ENCODE results near the gene KRTAP5-4. TPM values are rescaled to one million over a fixed set of nuclear protein-coding genes. Genes with fewer than 3 reads are reported as not detected.
"Not testable (repeated sequence)": the region's sequence is repeated elsewhere in the genome, so short reads cannot be mapped to it uniquely, and the experiment has no call there.

The KRTAP5-4 gene, protein sequence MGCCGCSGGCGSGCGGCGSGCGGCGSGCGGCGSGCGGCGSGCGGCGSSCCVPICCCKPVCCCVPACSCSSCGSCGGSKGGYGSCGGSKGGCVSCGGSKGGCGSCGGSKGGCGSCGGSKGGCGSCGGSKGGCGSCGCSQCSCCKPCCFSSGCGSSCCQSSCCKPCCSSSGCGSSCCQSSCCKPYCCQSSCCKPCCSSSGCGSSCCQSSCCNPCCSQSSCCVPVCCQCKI
- total RNA-seq (2022), result not detected in 2 replicates
- Bru-seq, nascent RNA, result not detected
- BruChase-seq, experiment 1, labeled RNA remaining after a 6-hour chase, result not detected
- not detected for BruChase-seq, experiment 2, labeled RNA remaining after a 2-hour chase
- long read RNA-seq, result 0 reads

DNA sequence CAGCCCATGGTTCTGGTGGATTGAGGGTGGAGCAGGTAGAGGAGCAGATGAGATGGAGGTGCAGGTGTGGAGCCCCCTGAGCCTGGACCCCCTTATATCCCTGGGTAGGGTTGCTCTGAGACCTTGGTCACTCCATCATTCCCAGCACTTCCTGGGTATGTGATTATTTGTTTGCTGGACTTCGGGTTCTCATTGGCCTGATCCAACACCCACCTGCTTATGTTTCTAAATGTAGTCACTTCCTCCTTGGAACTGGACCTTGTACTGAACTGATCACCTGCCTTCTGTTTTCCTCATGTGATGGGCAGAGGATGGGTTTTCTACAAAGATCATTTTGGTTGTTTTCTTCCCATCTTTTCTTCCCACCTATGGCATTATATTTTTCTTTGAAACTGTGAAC, at the start of gene KRTAP5-4:
Gene KRTAP5-4 (minus strand): TSS at position 53 of the 400 bp plus-strand sequence. CDS start 45 bp downstream, at position 8.
- BruUV-seq (replicated peaks), result no TSS peak
- intact Hi-C loops (cut with micrococcal nuclease), result no loop called here
- Mint-ChIP-seq H3K4me1 (ENCODE audit: insufficient read depth, unreplicated experiment) (no peaks in the 10 kb centered on the region), H3K27ac (ENCODE audit: low read depth, unreplicated experiment) (no peak within 1 kb of the TSS), H3K9me3 (ENCODE audit: unreplicated experiment) (no peaks in the 10 kb centered on the region), H3K36me3 (ENCODE audit: insufficient read depth, unreplicated experiment) (no peaks in the 10 kb centered on the region), H3K4me3 (ENCODE audit: unreplicated experiment) (no peak within 1 kb of the TSS), H3K27me3 (ENCODE audit: insufficient read depth, unreplicated experiment) (peaks cover 75% of the 10 kb centered on the region)
- CTCF ChIA-PET, result interaction anchor here (0.5 kb wide), 1 partner anchor 147 kb away, joined by 3 read pairs; no protein-coding TSS in a partner anchor
- POLR2A ChIA-PET, result no interaction called here
- DNase-seq (ENCODE audit: unreplicated experiment), result no peak
- TF ChIP-seq, protein P1, sequence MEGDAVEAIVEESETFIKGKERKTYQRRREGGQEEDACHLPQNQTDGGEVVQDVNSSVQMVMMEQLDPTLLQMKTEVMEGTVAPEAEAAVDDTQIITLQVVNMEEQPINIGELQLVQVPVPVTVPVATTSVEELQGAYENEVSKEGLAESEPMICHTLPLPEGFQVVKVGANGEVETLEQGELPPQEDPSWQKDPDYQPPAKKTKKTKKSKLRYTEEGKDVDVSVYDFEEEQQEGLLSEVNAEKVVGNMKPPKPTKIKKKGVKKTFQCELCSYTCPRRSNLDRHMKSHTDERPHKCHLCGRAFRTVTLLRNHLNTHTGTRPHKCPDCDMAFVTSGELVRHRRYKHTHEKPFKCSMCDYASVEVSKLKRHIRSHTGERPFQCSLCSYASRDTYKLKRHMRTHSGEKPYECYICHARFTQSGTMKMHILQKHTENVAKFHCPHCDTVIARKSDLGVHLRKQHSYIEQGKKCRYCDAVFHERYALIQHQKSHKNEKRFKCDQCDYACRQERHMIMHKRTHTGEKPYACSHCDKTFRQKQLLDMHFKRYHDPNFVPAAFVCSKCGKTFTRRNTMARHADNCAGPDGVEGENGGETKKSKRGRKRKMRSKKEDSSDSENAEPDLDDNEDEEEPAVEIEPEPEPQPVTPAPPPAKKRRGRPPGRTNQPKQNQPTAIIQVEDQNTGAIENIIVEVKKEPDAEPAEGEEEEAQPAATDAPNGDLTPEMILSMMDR (IDR thresholded peaks at IDR 0.05; ENCODE audit: unreplicated experiment), result no peak

DNA sequence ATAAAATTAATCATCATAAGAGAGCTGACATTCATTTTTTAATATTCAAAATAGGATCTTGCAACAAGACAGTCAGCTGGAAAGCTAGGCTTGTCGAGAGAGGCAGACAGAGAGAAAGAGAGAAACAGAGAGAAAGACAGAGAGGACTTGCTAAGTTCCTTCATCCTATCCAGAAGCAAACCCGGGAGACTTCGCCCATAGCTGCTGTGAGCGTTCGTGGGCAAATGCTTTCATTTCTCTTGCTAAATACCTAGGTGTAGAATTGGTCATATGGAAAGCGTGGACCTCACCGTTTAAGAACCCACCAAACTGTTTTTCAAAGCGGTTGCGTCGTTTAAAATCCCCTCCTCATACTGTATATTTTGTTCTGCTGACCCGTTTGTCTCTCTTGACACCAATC, 49.7 kb upstream of the KRTAP5-4 start:
- ChIA-PET POLR2A (no interaction called here), CTCF (interaction anchor here (0.6 to 1.8 kb wide), 2 partner anchors 19 to 22 kb away, joined by 3 to 6 read pairs; no protein-coding TSS in a partner anchor)
- TF ChIP-seq, protein P1 (IDR thresholded peaks at IDR 0.05; ENCODE audit: unreplicated experiment), result no peak
- Mint-ChIP-seq H3K4me3 (ENCODE audit: unreplicated experiment) (no peak overlapping the region), H3K4me1 (ENCODE audit: insufficient read depth, unreplicated experiment) (no peaks in the 10 kb centered on the region), H3K36me3 (ENCODE audit: insufficient read depth, unreplicated experiment) (no peaks in the 10 kb centered on the region), H3K27ac (ENCODE audit: low read depth, unreplicated experiment) (no peak overlapping the region), H3K9me3 (ENCODE audit: unreplicated experiment) (no peaks in the 10 kb centered on the region), H3K27me3 (ENCODE audit: insufficient read depth, unreplicated experiment) (peaks cover 91% of the 10 kb centered on the region)
- intact Hi-C loops (cut with micrococcal nuclease), result loop anchor here (2.0 kb wide), 1 partner anchor 19 kb away; no protein-coding TSS in a partner anchor
- BruUV-seq (replicated peaks), result no TSS peak
- DNase-seq (ENCODE audit: unreplicated experiment), result no peak

DNA sequence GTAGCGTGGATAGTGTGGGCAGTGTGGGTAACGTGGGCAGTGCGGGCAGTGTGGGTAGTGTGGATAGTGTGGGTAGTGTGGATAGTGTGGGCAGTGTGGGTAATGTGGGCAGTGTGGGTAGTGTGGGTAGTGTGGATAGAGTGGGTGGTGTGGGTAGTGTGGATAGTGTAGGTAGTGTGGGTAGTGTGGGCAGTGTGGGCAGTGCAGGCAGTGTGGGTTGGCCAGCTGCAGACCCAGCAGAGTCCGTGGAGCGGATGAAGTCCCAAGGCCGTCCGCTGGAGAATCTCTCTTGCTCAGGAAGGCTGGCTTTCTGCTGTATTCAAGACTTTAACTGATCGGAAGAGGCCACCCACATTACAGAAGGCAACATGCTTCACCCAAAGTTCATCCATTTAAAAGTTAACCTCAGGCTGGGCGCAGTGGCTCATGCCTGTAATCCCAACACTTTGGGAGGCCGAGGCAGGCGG, 49.0 kb upstream of the KRTAP5-4 start:
- ChIA-PET CTCF (interaction anchor here (1.8 kb wide), 1 partner anchor 19 kb away, joined by 6 read pairs; no protein-coding TSS in a partner anchor), POLR2A (no interaction called here)
- intact Hi-C loops (cut with micrococcal nuclease), result no loop called here
- Mint-ChIP-seq H3K9me3 (ENCODE audit: unreplicated experiment) (no peaks in the 10 kb centered on the region), H3K4me1 (ENCODE audit: insufficient read depth, unreplicated experiment) (no peaks in the 10 kb centered on the region), H3K27ac (ENCODE audit: low read depth, unreplicated experiment) (no peak overlapping the region), H3K4me3 (ENCODE audit: unreplicated experiment) (no peak overlapping the region), H3K36me3 (ENCODE audit: insufficient read depth, unreplicated experiment) (no peaks in the 10 kb centered on the region), H3K27me3 (ENCODE audit: insufficient read depth, unreplicated experiment) (peaks cover 84% of the 10 kb centered on the region)
- BruUV-seq (replicated peaks), result no TSS peak
- DNase-seq (ENCODE audit: unreplicated experiment), result no peak
- TF ChIP-seq, protein P1 (IDR thresholded peaks at IDR 0.05; ENCODE audit: unreplicated experiment), result no peak

DNA sequence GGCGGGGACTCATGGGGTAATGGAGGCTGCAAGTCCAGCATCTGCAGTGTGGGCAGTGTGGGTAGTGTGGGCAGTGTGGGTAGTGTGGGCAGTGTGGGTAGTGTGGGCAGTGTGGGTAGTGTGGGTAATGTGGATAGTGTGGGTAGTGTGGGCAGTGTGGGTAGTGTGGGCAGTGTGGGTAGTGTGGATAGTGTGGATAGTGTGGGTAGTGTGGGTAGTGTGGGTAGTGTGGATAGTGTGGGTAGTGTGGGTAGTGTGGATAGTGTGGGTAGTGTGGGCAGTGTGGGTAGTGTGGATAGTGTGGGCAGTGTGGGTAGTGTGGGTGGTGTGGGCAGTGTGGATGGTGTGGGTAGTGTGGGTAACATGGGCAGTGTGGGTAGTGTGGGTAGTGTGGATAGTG, 48.5 kb upstream of the KRTAP5-4 start:
- intact Hi-C loops (cut with micrococcal nuclease); H3K27ac Mint-ChIP-seq (ENCODE audit: low read depth, unreplicated experiment); H3K9me3 Mint-ChIP-seq (ENCODE audit: unreplicated experiment); H3K36me3 Mint-ChIP-seq (ENCODE audit: insufficient read depth, unreplicated experiment); H3K4me1 Mint-ChIP-seq (ENCODE audit: insufficient read depth, unreplicated experiment); BruUV-seq (replicated peaks); H3K4me3 Mint-ChIP-seq (ENCODE audit: unreplicated experiment); DNase-seq (ENCODE audit: unreplicated experiment); POLR2A ChIA-PET: not testable (repeated sequence)
- H3K27me3 Mint-ChIP-seq (ENCODE audit: insufficient read depth, unreplicated experiment), result peaks cover 79% of the 10 kb centered on the region
- CTCF ChIA-PET, result interaction anchor here (1.8 kb wide), 1 partner anchor 18 kb away, joined by 6 read pairs; no protein-coding TSS in a partner anchor
